ENCODE results near the gene TXNRD3. TPM values are rescaled to one million over a fixed set of nuclear protein-coding genes. Genes with fewer than 3 reads are reported as not detected.

TXNRD3 gene
- polyA plus RNA-seq, 1 donor (not counting 4 experiments of a cell fraction or from before 2014, with no cell fraction given): 9.7 TPM

GRCh38 chr3:126567696-126568438 is 87.1 kb downstream of the TXNRD3 start:
- H4K20me1 ChIP-seq (ENCODE audit: control insufficient read depth, extremely low read depth, insufficient read depth, low read length): no peaks in the 10 kb centered on the region
- no peak overlapping the region for H3K4me2 ChIP-seq (ENCODE audit: control insufficient read depth, extremely low read depth, insufficient read depth, low read depth, low read length)
- H3K79me2 ChIP-seq (ENCODE audit: control insufficient read depth, insufficient read depth, low read length): no peaks in the 10 kb centered on the region
- H2AFZ ChIP-seq (ENCODE audit: control insufficient read depth, low read length): no peak overlapping the region
- TF ChIP-seq EZH2 (IDR thresholded peaks at IDR 0.05; ENCODE audit: low read length) (no peak), CTCF (optimal IDR thresholded peaks at IDR 0.05 in 1 of 3, IDR thresholded peaks at IDR 0.05 in 1 of 3, conservative IDR thresholded peaks at IDR 0.05 in 1 of 3; ENCODE audit: extremely low read depth in 1 of 3, insufficient read depth in 2 of 3, low read length in 3 of 3) (peak in 1 of 3 experiments; percentile 24)
- no peaks in the 10 kb centered on the region for H3K36me3 ChIP-seq (ENCODE audit: control insufficient read depth in 2 of 2, extremely low read depth in 1 of 2, insufficient read depth in 2 of 2, low read length in 2 of 2)
- no peak for DNase-seq (ENCODE audit: low read depth, low spot score)
- dilution Hi-C loops (cut with MboI; ENCODE audit: extremely low pct_ligation_motif_present, low sequenced_read_pairs): no loop called here
- H3K9me1 ChIP-seq (ENCODE audit: control insufficient read depth, extremely low read depth, insufficient read depth, low read length): no peaks in the 10 kb centered on the region
- no peaks in the 10 kb centered on the region for H3K27me3 ChIP-seq (ENCODE audit: control insufficient read depth, extremely low read depth, insufficient read depth, low read length)
- H3K9ac ChIP-seq (ENCODE audit: control insufficient read depth, extremely low read depth, insufficient read depth, low read length): no peak overlapping the region
- H3K4me3 ChIP-seq (ENCODE audit: control insufficient read depth in 2 of 3, extremely low read depth in 1 of 3, insufficient read depth in 2 of 3, low read depth in 1 of 3, low read length in 3 of 3): no peak overlapping the region
- FAIRE-seq: no peak
- no peak overlapping the region for H3K27ac ChIP-seq (ENCODE audit: control insufficient read depth, insufficient read depth, low read length)
- peaks cover 3% of the 10 kb centered on the region for H3K4me1 ChIP-seq (ENCODE audit: control insufficient read depth, extremely low read depth, insufficient read depth, low read length)
- H3K9me3 ChIP-seq (ENCODE audit: control insufficient read depth, low read depth, low read length): no peaks in the 10 kb centered on the region

- H3K4me2 ChIP-seq (ENCODE audit: control insufficient read depth, extremely low read depth, insufficient read depth, low read depth, low read length): no peak overlapping the region
- H3K36me3 ChIP-seq (ENCODE audit: control insufficient read depth in 2 of 2, extremely low read depth in 1 of 2, insufficient read depth in 2 of 2, low read length in 2 of 2): no peaks in the 10 kb centered on the region
- H3K27me3 ChIP-seq (ENCODE audit: control insufficient read depth, extremely low read depth, insufficient read depth, low read length): no peaks in the 10 kb centered on the region
- TF ChIP-seq EZH2 (IDR thresholded peaks at IDR 0.05; ENCODE audit: low read length) (no peak), CTCF (optimal IDR thresholded peaks at IDR 0.05 in 1 of 3, IDR thresholded peaks at IDR 0.05 in 1 of 3, conservative IDR thresholded peaks at IDR 0.05 in 1 of 3; ENCODE audit: extremely low read depth in 1 of 3, insufficient read depth in 2 of 3, low read length in 3 of 3) (no peak)
- no peaks in the 10 kb centered on the region for H3K9me3 ChIP-seq (ENCODE audit: control insufficient read depth, low read depth, low read length)
- no peak overlapping the region for H3K9ac ChIP-seq (ENCODE audit: control insufficient read depth, extremely low read depth, insufficient read depth, low read length)
- no peaks in the 10 kb centered on the region for H4K20me1 ChIP-seq (ENCODE audit: control insufficient read depth, extremely low read depth, insufficient read depth, low read length)
- no peaks in the 10 kb centered on the region for H3K4me1 ChIP-seq (ENCODE audit: control insufficient read depth, extremely low read depth, insufficient read depth, low read length)
- dilution Hi-C loops (cut with MboI; ENCODE audit: extremely low pct_ligation_motif_present, low sequenced_read_pairs): no loop called here
- H3K27ac ChIP-seq (ENCODE audit: control insufficient read depth, insufficient read depth, low read length): no peak overlapping the region
- H3K9me1 ChIP-seq (ENCODE audit: control insufficient read depth, extremely low read depth, insufficient read depth, low read length): no peaks in the 10 kb centered on the region
- DNase-seq (ENCODE audit: low read depth, low spot score): no peak
- no peak overlapping the region for H3K4me3 ChIP-seq (ENCODE audit: control insufficient read depth in 2 of 3, extremely low read depth in 1 of 3, insufficient read depth in 2 of 3, low read depth in 1 of 3, low read length in 3 of 3)
- no peaks in the 10 kb centered on the region for H3K79me2 ChIP-seq (ENCODE audit: control insufficient read depth, insufficient read depth, low read length)
- no peak overlapping the region for H2AFZ ChIP-seq (ENCODE audit: control insufficient read depth, low read length)
- FAIRE-seq: no peak
These were observed 92.1 kb downstream of the TXNRD3 start for GRCh38 chr3:126562737-126563276.

Measured in keratinocyte (primary cell).